ENCODE measurements around the gene EZH1.

GRCh38 chr17:42740699-42741098, 4.1 kb downstream of the EZH1 start:
- TF ChIP-seq CTCF (IDR thresholded peaks at IDR 0.05; ENCODE audit: poor library complexity) (no peak), EZH2 (IDR thresholded peaks at IDR 0.05; ENCODE audit: borderline replicate concordance) (no peak)
